ENCODE measurements around the gene FAAP20.

Gene FAAP20

GRCh38 chr1:2204415-2205190, 10.0 kb upstream of the FAAP20 start:
- POLR2A ChIA-PET, result interaction anchor here (0.7 to 2.4 kb wide), 5 partner anchors 23 to 51 kb away, joined by 4 to 9 read pairs (median 7); no protein-coding TSS in a partner anchor
- peaks cover 0 to 31% (median 24%) of the 10 kb centered on the region in 4 experiments for H3K4me1 ChIP-seq (ENCODE audit: control extremely low read depth in 1 of 4, control insufficient read depth in 4 of 4, insufficient read depth in 4 of 4, low read length in 3 of 4)
- no peaks in the 10 kb centered on the region for H3K36me3 ChIP-seq (ENCODE audit: control insufficient read depth in 4 of 4, insufficient read depth in 4 of 4, low read length in 3 of 4)
- WGBS (ENCODE audit: insufficient coverage), result 2% methylated on average over 24 of the region's 60 CpGs
- H3K27ac ChIP-seq (ENCODE audit: insufficient read depth in 1 of 2, low read depth in 1 of 2, low read length in 2 of 2, poor library complexity in 1 of 2, severe bottlenecking in 2 of 2), result no peak overlapping the region
- peak; percentile 75 to 86 (median 85) for DNase-seq
- H3K27me3 ChIP-seq (replicated peaks in 2 of 5; ENCODE audit: control insufficient read depth in 4 of 5, insufficient read depth in 5 of 5, low read length in 4 of 5), result no peaks in the 10 kb centered on the region
- CTCF ChIA-PET, result interaction anchor here (1.0 to 4.2 kb wide), 5 partner anchors 10 to 107 kb away, joined by 3 to 21 read pairs (median 4); partner anchors contain the start of gene FAAP20
- H3K4me3 ChIP-seq (ENCODE audit: control insufficient read depth in 1 of 7, extremely low read depth in 1 of 7, insufficient read depth in 4 of 7, low read depth in 2 of 7, low read length in 6 of 7), result peak overlapping the region; percentile 25 to 74 (median 64)
- no peaks in the 10 kb centered on the region for H3K9me3 ChIP-seq (ENCODE audit: control extremely low read depth in 1 of 5, control insufficient read depth in 4 of 5, insufficient read depth in 2 of 5, low read depth in 1 of 5, low read length in 4 of 5)

DNA sequence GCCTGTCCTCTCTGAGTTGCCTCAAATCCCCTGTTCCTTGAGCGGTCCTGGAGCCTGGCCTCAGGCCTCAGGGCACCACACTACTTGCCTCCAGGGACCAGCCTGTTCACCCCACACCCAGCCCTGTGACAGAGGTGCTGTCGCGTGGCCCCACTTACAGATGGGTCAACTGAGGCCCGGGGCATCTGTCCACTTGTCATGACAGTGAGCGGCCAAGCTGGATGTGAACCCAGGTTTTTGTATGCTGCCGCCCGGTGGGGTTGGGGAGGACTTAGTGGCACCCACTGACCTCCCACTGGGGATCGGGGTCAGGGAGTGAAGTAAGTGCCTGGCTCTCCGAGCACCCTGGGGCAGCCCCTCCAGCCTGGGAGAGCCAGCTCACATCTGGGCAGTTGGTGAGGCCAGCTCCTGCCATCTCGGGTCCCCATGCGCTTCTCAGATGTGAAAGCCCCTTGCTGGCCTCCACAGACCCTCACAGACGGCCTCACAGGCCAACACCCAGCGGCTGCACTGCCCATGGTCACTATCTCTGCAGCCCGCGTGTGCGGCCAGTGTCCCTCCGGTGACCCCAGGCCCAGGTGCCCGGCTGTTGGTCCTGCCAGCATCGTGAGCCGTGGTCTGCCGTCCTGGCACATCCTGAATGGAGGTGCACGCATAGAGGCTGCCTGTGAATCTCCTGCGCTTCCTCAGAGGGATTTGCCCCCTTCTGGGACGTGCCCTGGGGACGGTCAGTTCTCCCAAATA, 9.3 kb upstream of the FAAP20 start:
- Histone ChIP-seq H3K27me3 (replicated peaks in 2 of 5; ENCODE audit: control insufficient read depth in 4 of 5, insufficient read depth in 5 of 5, low read length in 4 of 5) (no peaks in the 10 kb centered on the region), H3K4me3 (ENCODE audit: control insufficient read depth in 1 of 7, extremely low read depth in 1 of 7, insufficient read depth in 4 of 7, low read depth in 2 of 7, low read length in 6 of 7) (peak overlapping the region in 5 of 7 experiments; percentile 42 to 74 (median 68)), H3K36me3 (ENCODE audit: control insufficient read depth in 4 of 4, insufficient read depth in 4 of 4, low read length in 3 of 4) (no peaks in the 10 kb centered on the region), H3K27ac (ENCODE audit: insufficient read depth in 1 of 2, low read depth in 1 of 2, low read length in 2 of 2, poor library complexity in 1 of 2, severe bottlenecking in 2 of 2) (no peak overlapping the region), H3K9me3 (ENCODE audit: control extremely low read depth in 1 of 5, control insufficient read depth in 4 of 5, insufficient read depth in 2 of 5, low read depth in 1 of 5, low read length in 4 of 5) (no peaks in the 10 kb centered on the region), H3K4me1 (ENCODE audit: control extremely low read depth in 1 of 4, control insufficient read depth in 4 of 4, insufficient read depth in 4 of 4, low read length in 3 of 4) (peaks cover 0 to 39% (median 31%) of the 10 kb centered on the region in 4 experiments)
- 84% methylated on average over 25 of the region's 25 CpGs for WGBS (ENCODE audit: insufficient coverage)
- DNase-seq, result no peak
- CTCF ChIA-PET, result interaction anchor here (1.0 to 4.2 kb wide), 5 partner anchors 9 to 108 kb away, joined by 3 to 21 read pairs (median 4); partner anchors contain the start of gene FAAP20
- POLR2A ChIA-PET, result interaction anchor here (2.4 kb wide), 1 partner anchor 24 kb away, joined by 9 read pairs; no protein-coding TSS in a partner anchor

- ChIA-PET CTCF (interaction anchor here (1.0 to 4.2 kb wide), 6 partner anchors 8 to 49 kb away, joined by 3 to 21 read pairs (median 4); partner anchors contain the start of gene FAAP20), POLR2A (interaction anchor here (0.8 kb wide), 2 partner anchors 179 to 188 kb away, joined by 3 read pairs; partner anchors contain the start of genes MORN1 and RER1)
- WGBS (ENCODE audit: insufficient coverage), result 96% methylated on average over 12 of the region's 15 CpGs
- Histone ChIP-seq H3K36me3 (ENCODE audit: control insufficient read depth in 4 of 4, insufficient read depth in 4 of 4, low read length in 3 of 4) (no peaks in the 10 kb centered on the region), H3K4me3 (ENCODE audit: control insufficient read depth in 1 of 7, extremely low read depth in 1 of 7, insufficient read depth in 4 of 7, low read depth in 2 of 7, low read length in 6 of 7) (no peak overlapping the region), H3K27ac (ENCODE audit: insufficient read depth in 1 of 2, low read depth in 1 of 2, low read length in 2 of 2, poor library complexity in 1 of 2, severe bottlenecking in 2 of 2) (no peak overlapping the region), H3K4me1 (ENCODE audit: control extremely low read depth in 1 of 4, control insufficient read depth in 4 of 4, insufficient read depth in 4 of 4, low read length in 3 of 4) (peaks cover 0 to 42% (median 37%) of the 10 kb centered on the region in 4 experiments), H3K27me3 (replicated peaks in 2 of 5; ENCODE audit: control insufficient read depth in 4 of 5, insufficient read depth in 5 of 5, low read length in 4 of 5) (no peaks in the 10 kb centered on the region), H3K9me3 (ENCODE audit: control extremely low read depth in 1 of 5, control insufficient read depth in 4 of 5, insufficient read depth in 2 of 5, low read depth in 1 of 5, low read length in 4 of 5) (no peaks in the 10 kb centered on the region)
- no peak for DNase-seq
Observed at GRCh38 chr1:2202843-2203601, 8.4 kb upstream of the FAAP20 start.

DNA sequence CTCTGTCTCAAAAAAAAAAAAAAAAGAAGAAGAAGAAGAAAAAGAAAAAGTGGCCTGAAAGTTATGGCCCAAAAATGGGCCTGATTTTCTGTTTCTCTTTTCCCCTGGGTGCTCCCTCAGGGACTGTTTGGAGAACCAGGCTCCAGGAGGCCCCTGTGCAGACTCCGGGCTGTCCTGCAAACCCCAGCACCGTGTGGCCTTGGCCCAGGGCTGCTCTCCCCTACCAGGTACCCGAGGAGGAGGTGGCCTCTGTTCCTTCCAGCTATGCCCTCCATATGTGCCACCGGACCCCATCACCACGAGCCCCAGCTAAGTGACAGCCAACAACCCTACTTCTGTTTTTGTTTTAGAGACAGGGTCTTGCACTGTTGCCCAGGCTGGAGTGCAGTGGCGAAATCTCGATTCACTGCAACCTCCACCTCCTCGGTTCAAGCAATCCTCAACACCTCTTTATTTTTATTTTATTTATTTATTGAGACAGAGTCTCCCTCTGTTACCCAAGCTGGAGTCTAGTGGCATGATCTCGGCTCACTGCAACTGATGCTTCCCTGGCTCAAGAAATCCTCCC, 7.5 kb upstream of the FAAP20 start:
- no peak for DNase-seq
- 93% methylated on average over 5 of the region's 9 CpGs for WGBS (ENCODE audit: insufficient coverage)
- Histone ChIP-seq H3K27me3 (replicated peaks in 2 of 5; ENCODE audit: control insufficient read depth in 4 of 5, insufficient read depth in 5 of 5, low read length in 4 of 5) (no peaks in the 10 kb centered on the region), H3K4me3 (ENCODE audit: control insufficient read depth in 1 of 7, extremely low read depth in 1 of 7, insufficient read depth in 4 of 7, low read depth in 2 of 7, low read length in 6 of 7) (no peak overlapping the region), H3K9me3 (ENCODE audit: control extremely low read depth in 1 of 5, control insufficient read depth in 4 of 5, insufficient read depth in 2 of 5, low read depth in 1 of 5, low read length in 4 of 5) (no peaks in the 10 kb centered on the region), H3K4me1 (ENCODE audit: control extremely low read depth in 1 of 4, control insufficient read depth in 4 of 4, insufficient read depth in 4 of 4, low read length in 3 of 4) (peaks cover 0 to 42% (median 37%) of the 10 kb centered on the region in 4 experiments), H3K27ac (ENCODE audit: insufficient read depth in 1 of 2, low read depth in 1 of 2, low read length in 2 of 2, poor library complexity in 1 of 2, severe bottlenecking in 2 of 2) (no peak overlapping the region), H3K36me3 (ENCODE audit: control insufficient read depth in 4 of 4, insufficient read depth in 4 of 4, low read length in 3 of 4) (no peaks in the 10 kb centered on the region)
- ChIA-PET POLR2A (no interaction called here), CTCF (interaction anchor here (1.0 to 4.2 kb wide), 3 partner anchors 22 to 50 kb away, joined by 3 to 21 read pairs (median 3); no protein-coding TSS in a partner anchor)

DNA sequence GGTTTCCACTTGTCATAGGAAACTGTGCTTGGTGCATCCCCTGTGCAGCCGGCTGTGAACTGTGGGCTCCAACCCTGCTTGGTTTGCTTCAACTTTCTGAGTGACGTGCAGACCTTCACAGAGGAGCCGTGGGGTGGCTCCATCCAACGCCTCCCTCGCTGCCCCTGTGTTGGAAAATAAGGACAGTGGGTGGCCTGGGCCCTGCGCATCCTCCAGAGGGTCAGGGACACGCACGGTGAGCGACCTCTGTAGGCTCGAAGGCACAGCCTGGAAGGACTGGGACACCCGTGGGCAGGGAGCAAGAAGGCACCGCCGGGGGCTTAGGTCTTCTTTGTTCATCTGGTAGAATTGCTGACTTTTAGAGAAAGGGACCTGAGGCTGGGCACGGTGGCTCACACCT, 6.5 kb upstream of the FAAP20 start:
- ChIA-PET CTCF (interaction anchor here (1.1 to 6.8 kb wide), 2 partner anchors 33 to 181 kb away, joined by 3 to 98 read pairs; no protein-coding TSS in a partner anchor), POLR2A (interaction anchor here (3.2 kb wide), 1 partner anchor 28 kb away, joined by 26 read pairs; the partner anchor contains the start of gene SKI)
- over 99% methylated on average over 14 of the region's 14 CpGs for WGBS (ENCODE audit: insufficient coverage)
- Histone ChIP-seq H3K27me3 (replicated peaks in 2 of 5; ENCODE audit: control insufficient read depth in 4 of 5, insufficient read depth in 5 of 5, low read length in 4 of 5) (no peaks in the 10 kb centered on the region), H3K36me3 (ENCODE audit: control insufficient read depth in 4 of 4, insufficient read depth in 4 of 4, low read length in 3 of 4) (no peaks in the 10 kb centered on the region), H3K4me3 (ENCODE audit: control insufficient read depth in 1 of 7, extremely low read depth in 1 of 7, insufficient read depth in 4 of 7, low read depth in 2 of 7, low read length in 6 of 7) (no peak overlapping the region), H3K27ac (ENCODE audit: insufficient read depth in 1 of 2, low read depth in 1 of 2, low read length in 2 of 2, poor library complexity in 1 of 2, severe bottlenecking in 2 of 2) (no peak overlapping the region), H3K9me3 (ENCODE audit: control extremely low read depth in 1 of 5, control insufficient read depth in 4 of 5, insufficient read depth in 2 of 5, low read depth in 1 of 5, low read length in 4 of 5) (no peaks in the 10 kb centered on the region), H3K4me1 (ENCODE audit: control extremely low read depth in 1 of 4, control insufficient read depth in 4 of 4, insufficient read depth in 4 of 4, low read length in 3 of 4) (peaks cover 0 to 43% (median 36%) of the 10 kb centered on the region in 4 experiments)
- no peak for DNase-seq

GRCh38 chr1:2200308-2200943, 5.9 kb upstream of the FAAP20 start:
- ChIA-PET CTCF (interaction anchor here (0.6 to 6.8 kb wide), 7 partner anchors 8 to 193 kb away, joined by 3 to 98 read pairs (median 4); no protein-coding TSS in a partner anchor), POLR2A (interaction anchor here (1.8 to 3.2 kb wide), 2 partner anchors 29 to 191 kb away, joined by 11 to 26 read pairs; partner anchors contain the start of genes MORN1, RER1 and SKI)
- Histone ChIP-seq H3K4me3 (ENCODE audit: control insufficient read depth in 1 of 7, extremely low read depth in 1 of 7, insufficient read depth in 4 of 7, low read depth in 2 of 7, low read length in 6 of 7) (no peak overlapping the region), H3K9me3 (ENCODE audit: control extremely low read depth in 1 of 5, control insufficient read depth in 4 of 5, insufficient read depth in 2 of 5, low read depth in 1 of 5, low read length in 4 of 5) (no peaks in the 10 kb centered on the region), H3K27me3 (replicated peaks in 2 of 5; ENCODE audit: control insufficient read depth in 4 of 5, insufficient read depth in 5 of 5, low read length in 4 of 5) (no peaks in the 10 kb centered on the region), H3K4me1 (ENCODE audit: control extremely low read depth in 1 of 4, control insufficient read depth in 4 of 4, insufficient read depth in 4 of 4, low read length in 3 of 4) (peaks cover 0 to 43% (median 36%) of the 10 kb centered on the region in 4 experiments), H3K36me3 (ENCODE audit: control insufficient read depth in 4 of 4, insufficient read depth in 4 of 4, low read length in 3 of 4) (no peaks in the 10 kb centered on the region), H3K27ac (ENCODE audit: insufficient read depth in 1 of 2, low read depth in 1 of 2, low read length in 2 of 2, poor library complexity in 1 of 2, severe bottlenecking in 2 of 2) (no peak overlapping the region)
- WGBS (ENCODE audit: insufficient coverage), result 95% methylated on average over 15 of the region's 21 CpGs
- DNase-seq, result no peak
